ENCODE results near the gene S100A14. TPM values are rescaled to one million over a fixed set of nuclear protein-coding genes. Genes with fewer than 3 reads are reported as not detected.

Gene S100A14
- total and polyA plus RNA-seq, 2 of the 13 experiments (the other 11 are each of a cell fraction or from before 2014, with no cell fraction given) = 1.4 to 7.7 TPM

GRCh38 chr1:153626904-153627714 is 11.0 kb upstream of the S100A14 start, which contains the start of gene S100A13 (continued):
- no peak for TF ChIP-seq ZNF503 (CRISPR knock-in tag; IDR thresholded peaks at IDR 0.05)
- no peak for TF ChIP-seq ZNF570 (CRISPR knock-in tag; IDR thresholded peaks at IDR 0.05; ENCODE audit: borderline replicate concordance)
- TF ChIP-seq TBX3 (IDR thresholded peaks at IDR 0.05; ENCODE audit: borderline replicate concordance) = no peak
- TF ChIP-seq PRDM10 (CRISPR knock-in tag; IDR thresholded peaks at IDR 0.05; ENCODE audit: low read depth) = 0 out of 2 replicates have a peak, but pooled peaks have one; percentile 2
- TF ChIP-seq ZNF318 (CRISPR knock-in tag; IDR thresholded peaks at IDR 0.05) = no peak
- no peak for TF ChIP-seq PHF5A (CRISPR knock-in tag; IDR thresholded peaks at IDR 0.05; ENCODE audit: low read depth, unreplicated experiment)
- TF ChIP-seq ZFP36L2 (CRISPR knock-in tag; IDR thresholded peaks at IDR 0.05) = no peak
- TF ChIP-seq SKI (IDR thresholded peaks at IDR 0.05; ENCODE audit: partially characterized antibody) = no peak
- 0 out of 2 replicates have a peak, but pooled peaks have one; percentile 27 for TF ChIP-seq LBX2 (CRISPR knock-in tag; IDR thresholded peaks at IDR 0.05; ENCODE audit: borderline replicate concordance)
- no peak for TF ChIP-seq MATR3 (CRISPR knock-in tag; IDR thresholded peaks at IDR 0.05)
- TF ChIP-seq KLF6 (CRISPR knock-in tag; IDR thresholded peaks at IDR 0.05) = no peak; the same call in 1 of the 2 replicates
- TF ChIP-seq RBM22 (optimal IDR thresholded peaks at IDR 0.05; ENCODE audit: low read length) = no peak
- no peak for TF ChIP-seq ZFAT (CRISPR knock-in tag; conservative IDR thresholded peaks at IDR 0.05)
- TF ChIP-seq ZSCAN21 (CRISPR knock-in tag; IDR thresholded peaks at IDR 0.05; ENCODE audit: borderline replicate concordance) = 0 out of 2 replicates have a peak, but pooled peaks have one; percentile 24

All from HepG2 (cell line).